GM12872 (cell line): ENCODE data around the gene RHOH.

Source experiments
- CTCF ChIP-seq: IDR thresholded peaks from 3 replicates; pipeline ENCODE4 v1.5.1; 2011; ENCODE audit warnings: low read depth, mild to moderate bottlenecking, low read length, moderate library complexity; ENCODE audit not compliant: insufficient read depth

The RHOH gene

GRCh38 chr4:40194602-40195161 lies 2.1 kb upstream of the RHOH start:
- no peak for TF ChIP-seq CTCF

- no peak for TF ChIP-seq CTCF
These were observed 1.4 kb upstream of the RHOH start for GRCh38 chr4:40195182-40196177.

GRCh38 chr4:40196272-40196671 lies 559 bp upstream of the RHOH start:
- no peak for TF ChIP-seq CTCF

GRCh38 chr4:40197879-40198689 lies 1.3 kb downstream of the RHOH start:
- TF ChIP-seq CTCF = no peak

GRCh38 chr4:40199179-40199670 lies 2.4 kb downstream of the RHOH start:
- TF ChIP-seq CTCF = no peak

GRCh38 chr4:40199999-40200874 lies 3.4 kb downstream of the RHOH start:
- no peak for TF ChIP-seq CTCF
